KMS-11 (cell line): ENCODE data around the gene FAM222B.
"Not testable (repeated sequence)": the region's sequence is repeated elsewhere in the genome, so short reads cannot be mapped to it uniquely, and the experiment has no call there.

Experiments used
- H2AFZ ChIP-seq: fragments of 200-600 bp; sonication (generic); 2 replicates; pipeline ENCODE4 v1.6.1; 2016; ENCODE audit warnings: antibody characterized with exemption, mixed run types, low read depth
- H3K27ac ChIP-seq: fragments of 200-600 bp; sonication (generic); 2 replicates; pipeline ENCODE4 v1.6.1; 2016; ENCODE audit warnings: mild to moderate bottlenecking, mixed run types
- H3K27me3 ChIP-seq: fragments of 200-600 bp; sonication (generic); 2 replicates; pipeline ENCODE4 v1.6.1; 2017; ENCODE audit warnings: mild to moderate bottlenecking, low read depth, mixed run types, moderate library complexity; ENCODE audit not compliant: insufficient read depth
- H3K36me3 ChIP-seq: fragments of 200-600 bp; sonication (generic); 2 replicates; pipeline ENCODE4 v1.6.1; 2017; ENCODE audit warnings: mild to moderate bottlenecking, mixed run types; ENCODE audit not compliant: insufficient read depth
- H3K4me1 ChIP-seq: fragments of 200-600 bp; sonication (generic); 2 replicates; pipeline ENCODE4 v1.6.1; 2016; ENCODE audit warnings: mild to moderate bottlenecking, low read depth, mixed run types; ENCODE audit not compliant: poor library complexity, severe bottlenecking
- H3K4me2 ChIP-seq: fragments of 200-600 bp; sonication (generic); 2 replicates; pipeline ENCODE4 v1.7.0; 2016; ENCODE audit warnings: mild to moderate bottlenecking, mixed run types
- H3K4me3 ChIP-seq: fragments of 200-600 bp; sonication (generic); IDR thresholded peaks from 2 replicates; pipeline ENCODE4 v1.6.1; 2017; ENCODE audit warnings: low read depth, low read length, mixed read lengths; ENCODE audit not compliant: insufficient read depth
- H3K79me2 ChIP-seq: fragments of 200-600 bp; sonication (generic); 2 replicates; pipeline ENCODE4 v1.6.1; 2016; ENCODE audit warnings: low read depth, mixed run types; ENCODE audit not compliant: insufficient read depth
- H3K9ac ChIP-seq: fragments of 200-600 bp; sonication (generic); 2 replicates; pipeline ENCODE4 v1.6.1; 2016; ENCODE audit warnings: mild to moderate bottlenecking, mixed run types
- H4K20me1 ChIP-seq: fragments of 200-600 bp; sonication (generic); 2 replicates; pipeline ENCODE4 v1.6.1; 2016; ENCODE audit warnings: mild to moderate bottlenecking, mixed run types; ENCODE audit not compliant: insufficient read depth
- CTCF ChIP-seq: fragments of 200-600 bp; sonication (generic); conservative IDR thresholded peaks from 2 replicates; pipeline ENCODE4 v1.6.1; 2017; ENCODE audit warnings: low read depth, mild to moderate bottlenecking, antibody characterized with exemption, low read length, moderate library complexity, mixed read lengths

Gene FAM222B

DNA sequence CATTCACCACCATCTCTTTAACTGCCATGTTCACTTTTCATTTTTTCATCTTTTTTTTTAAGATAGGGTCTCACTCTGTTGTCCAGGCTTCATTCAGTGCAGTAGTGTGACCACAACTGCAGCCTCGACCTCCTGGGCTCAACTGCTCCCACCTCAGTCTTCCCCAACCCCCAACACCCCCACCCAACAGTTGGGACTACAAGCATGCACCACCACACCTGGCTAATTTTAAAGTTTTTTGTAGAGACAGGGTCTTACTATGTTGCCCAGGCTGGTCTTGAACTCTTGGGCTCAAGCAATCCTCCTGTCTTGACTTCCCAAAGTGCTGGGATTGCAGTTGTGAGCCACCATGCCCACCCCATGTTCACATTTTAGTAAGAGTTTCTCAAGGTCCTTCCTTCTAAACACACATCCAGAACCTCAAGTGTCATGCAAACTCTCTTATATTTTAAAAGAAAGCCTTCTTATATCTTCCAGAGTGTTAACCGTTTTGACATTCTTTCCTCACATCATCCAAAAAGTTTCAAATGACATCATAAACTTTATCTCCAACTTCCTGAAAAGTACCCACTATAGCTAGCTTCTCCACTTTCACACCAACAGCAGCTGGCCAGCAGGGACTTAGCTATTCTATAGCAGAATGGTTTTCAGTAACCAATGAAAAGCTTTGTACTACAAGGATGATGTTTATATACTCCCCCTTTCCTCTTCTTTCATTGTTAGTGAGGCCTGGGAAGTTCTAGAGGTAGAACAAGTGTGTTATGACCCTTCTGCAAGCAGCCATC lies 49.5 kb downstream of the FAM222B start:
- H3K4me3 ChIP-seq = no peak overlapping the region
- H3K27ac ChIP-seq = no peak overlapping the region
- H4K20me1 ChIP-seq = no peaks in the 10 kb centered on the region
- H3K4me2 ChIP-seq = no peak overlapping the region
- H3K79me2 ChIP-seq = no peaks in the 10 kb centered on the region; the same call in 1 of the 2 replicates
- H3K27me3 ChIP-seq = no peaks in the 10 kb centered on the region
- no peak overlapping the region for H2AFZ ChIP-seq
- no peak overlapping the region for H3K9ac ChIP-seq
- no peaks in the 10 kb centered on the region for H3K36me3 ChIP-seq
- TF ChIP-seq CTCF = no peak
- peaks cover 6% of the 10 kb centered on the region for H3K4me1 ChIP-seq

DNA sequence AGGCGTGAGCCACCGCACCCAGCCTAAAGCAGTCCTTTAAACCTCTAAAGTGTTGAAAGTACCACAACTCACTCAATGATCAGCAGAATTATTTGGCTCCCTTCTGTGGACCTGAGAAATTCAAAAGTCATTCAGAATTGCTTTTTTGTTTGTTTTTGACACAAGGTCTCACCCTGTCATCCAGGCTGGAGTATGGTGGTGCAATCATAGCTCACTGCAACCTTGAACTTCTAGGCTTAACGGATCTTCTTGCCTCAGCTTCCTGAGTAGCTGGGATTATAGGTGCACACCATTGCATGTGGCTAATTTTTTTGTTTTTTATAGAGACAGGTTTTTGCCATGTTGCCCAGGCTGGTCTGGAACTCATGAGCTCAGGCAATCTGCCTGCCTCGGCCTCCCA lies 54.5 kb downstream of the FAM222B start:
- no peaks in the 10 kb centered on the region for H3K27me3 ChIP-seq
- H3K4me1 ChIP-seq = no peaks in the 10 kb centered on the region
- H3K4me3 ChIP-seq = no peak overlapping the region
- H2AFZ ChIP-seq = no peak overlapping the region
- H3K36me3 ChIP-seq = no peaks in the 10 kb centered on the region
- TF ChIP-seq CTCF = no peak
- H3K4me2 ChIP-seq = no peak overlapping the region
- H3K79me2 ChIP-seq = no peaks in the 10 kb centered on the region
- H3K27ac ChIP-seq = no peak overlapping the region
- no peaks in the 10 kb centered on the region for H4K20me1 ChIP-seq
- H3K9ac ChIP-seq = no peak overlapping the region

DNA sequence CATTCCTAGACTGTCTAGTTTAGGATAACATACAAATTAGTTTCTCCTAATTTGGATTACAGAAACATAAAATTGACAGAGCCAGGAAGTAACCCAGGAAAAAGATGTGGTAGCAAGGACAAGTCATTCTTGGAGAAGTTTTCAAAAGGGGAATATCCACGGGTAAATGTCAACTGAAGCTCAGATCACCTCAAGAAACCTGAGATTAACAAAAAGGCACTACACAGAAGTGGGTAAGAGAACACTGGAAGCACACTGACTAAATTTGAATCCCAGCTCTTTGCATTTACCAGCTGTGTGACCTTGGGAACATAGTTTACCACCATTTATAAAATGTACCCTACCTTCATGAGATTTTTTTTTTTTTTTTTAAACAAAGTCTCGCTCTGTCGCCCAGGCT lies 59.4 kb downstream of the FAM222B start:
- H3K79me2 ChIP-seq = no peaks in the 10 kb centered on the region; the same call in 1 of the 2 replicates
- no peak overlapping the region for H3K27ac ChIP-seq
- no peak overlapping the region for H3K4me2 ChIP-seq
- H3K9ac ChIP-seq = no peak overlapping the region
- no peaks in the 10 kb centered on the region for H4K20me1 ChIP-seq
- H3K36me3 ChIP-seq = no peaks in the 10 kb centered on the region; the same call in 1 of the 2 replicates
- H3K27me3 ChIP-seq = no peaks in the 10 kb centered on the region
- no peak overlapping the region for H3K4me3 ChIP-seq
- H3K4me1 ChIP-seq = peaks cover 14% of the 10 kb centered on the region
- no peak overlapping the region for H2AFZ ChIP-seq
- no peak for TF ChIP-seq CTCF

DNA sequence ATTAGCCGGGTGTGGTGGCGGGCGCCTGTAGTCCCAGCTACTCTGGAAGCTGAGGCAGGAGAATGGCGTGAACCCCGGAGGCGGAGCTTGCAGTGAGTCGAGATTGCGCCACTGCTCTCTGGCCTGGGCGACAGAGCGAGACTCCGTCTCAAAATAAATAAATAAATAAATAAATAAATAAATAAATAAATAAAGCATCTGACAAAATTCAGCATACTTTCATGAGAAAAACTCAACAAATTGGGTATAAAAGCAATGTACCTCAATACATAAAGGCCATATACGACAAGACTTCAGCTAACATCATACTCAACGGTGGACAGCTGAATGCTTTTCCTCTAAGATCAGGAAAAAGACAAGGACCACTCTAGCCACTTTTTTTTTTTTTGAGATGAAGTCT lies 63.0 kb downstream of the FAM222B start:
- H2AFZ ChIP-seq, H3K9ac ChIP-seq, H3K27me3 ChIP-seq, H3K79me2 ChIP-seq, H4K20me1 ChIP-seq, H3K27ac ChIP-seq, H3K36me3 ChIP-seq, H3K4me3 ChIP-seq, H3K4me2 ChIP-seq: not testable (repeated sequence)
- H3K4me1 ChIP-seq = peaks cover 15% of the 10 kb centered on the region

- no peak overlapping the region for H2AFZ ChIP-seq
- no peaks in the 10 kb centered on the region for H4K20me1 ChIP-seq
- H3K4me3 ChIP-seq = no peak overlapping the region
- peaks cover 29% of the 10 kb centered on the region for H3K4me1 ChIP-seq
- no peak overlapping the region for H3K4me2 ChIP-seq
- no peak overlapping the region for H3K27ac ChIP-seq
- H3K79me2 ChIP-seq = no peaks in the 10 kb centered on the region; the same call in 1 of the 2 replicates
- H3K9ac ChIP-seq = no peak overlapping the region
- H3K36me3 ChIP-seq = no peaks in the 10 kb centered on the region; the same call in 1 of the 2 replicates
- no peak for TF ChIP-seq CTCF
- H3K27me3 ChIP-seq = no peaks in the 10 kb centered on the region
Observed at GRCh38 chr17:28777178-28777577, 65.4 kb downstream of the FAM222B start.
